Endothelial cell of umbilical vein (primary cell): Measurements from ENCODE around the gene KCTD1. TPM values are rescaled to one million over a fixed set of nuclear protein-coding genes. Genes with fewer than 3 reads are reported as not detected.

Experiments
- BruUV-seq: library from RNA; stranded (reverse); fragments of 400-500 nt; replicated peaks from 2 replicates; lab custom pipeline; 2021; lab: Mats Ljungman, UMichigan
- CTCF ChIA-PET: fragments of 300-600, 350-600 bp; sonication (Branson Sonifier 250); formaldehyde crosslinking; loops from one replicate; lab custom pipeline; 2021; ENCODE audit warnings: antibody characterized with exemption, inconsistent platforms; lab: Charles Lee
- POLR2A ChIA-PET: fragments of 300-600, 350-600 bp; sonication (Branson Sonifier 250); formaldehyde crosslinking; loops from one replicate; lab custom pipeline; 2021; ENCODE audit warnings: antibody characterized with exemption, inconsistent platforms; lab: Charles Lee
- DNase-seq: peaks from one replicate; pipeline ENCODE4 v3.0.0-alpha.2; 2011; ENCODE audit warnings: low read depth, low spot score
- FAIRE-seq: peaks from 2 replicates; lab custom pipeline; 2011; peaks lifted over from hg19 to GRCh38; lab: Jason Lieb, UNC
- H2AFZ ChIP-seq: 2 replicates; pipeline ENCODE4 v1.6.0; 2012; ENCODE audit warnings: low read depth, low read length, control low read depth, inconsistent platforms
- H3K27ac ChIP-seq: 2 replicates; pipeline ENCODE4 v1.5.1; 2011; ENCODE audit warnings: low read depth, mild to moderate bottlenecking, control low read depth, low read length, moderate library complexity; ENCODE audit not compliant: insufficient read depth
- H3K27me3 ChIP-seq, 2 experiments: 2 replicates each; pipeline versions ENCODE4 v1.6.0 to v1.6.1; 2011; ENCODE audit warnings: low read length in 2 of 2, mixed read lengths in 1 of 2; ENCODE audit not compliant: control insufficient read depth in 2 of 2, insufficient read depth in 2 of 2
- H3K36me3 ChIP-seq, 2 experiments: 2 replicates in 1 of 2; 3 replicates in 1 of 2; pipeline ENCODE4 v1.5.1; 2011; ENCODE audit warnings: low read length in 2 of 2, mild to moderate bottlenecking in 1 of 2, moderate library complexity in 1 of 2; ENCODE audit not compliant: control insufficient read depth in 2 of 2, insufficient read depth in 2 of 2; ENCODE audit errors: extremely low read depth in 1 of 2
- H3K4me1 ChIP-seq: 3 replicates; pipeline ENCODE4 v1.5.1; 2011; ENCODE audit warnings: mild to moderate bottlenecking, low read length; ENCODE audit not compliant: control insufficient read depth, insufficient read depth; ENCODE audit errors: extremely low read depth
- H3K4me2 ChIP-seq: 2 replicates; pipeline ENCODE4 v1.6.1; 2011; ENCODE audit warnings: low read length, control low read depth, mixed read lengths; ENCODE audit not compliant: insufficient read depth
- H3K4me3 ChIP-seq, 3 experiments: fragments of 200-600 bp in 1 of 3; sonication (generic), shearing (Covaris generic) in 1 of 3; replicated peaks in 1 of 3; 2 replicates each; pipeline ENCODE4 v1.5.1; 2011 to 2016; ENCODE audit warnings: control low read depth in 3 of 3, low read length in 3 of 3, mild to moderate bottlenecking in 2 of 3, inconsistent platforms in 1 of 3, low read depth in 1 of 3, moderate library complexity in 1 of 3; ENCODE audit not compliant: insufficient read depth in 1 of 3
- H3K79me2 ChIP-seq: 2 replicates; pipeline ENCODE4 v1.6.0; 2012; ENCODE audit warnings: low read length, inconsistent platforms; ENCODE audit not compliant: control insufficient read depth, insufficient read depth
- H3K9ac ChIP-seq: replicated peaks from 2 replicates; pipeline ENCODE3; 2011; ENCODE audit warnings: low read length, control low read depth; ENCODE audit not compliant: insufficient read depth; ENCODE audit errors: extremely low read depth
- H3K9me1 ChIP-seq: replicated peaks from 3 replicates; pipeline ENCODE4 v1.6.0; 2011; ENCODE audit warnings: mild to moderate bottlenecking, low read length; ENCODE audit not compliant: control insufficient read depth, insufficient read depth; ENCODE audit errors: extremely low read depth
- H3K9me3 ChIP-seq: replicated peaks from 2 replicates; pipeline ENCODE4 v1.5.1; 2012; ENCODE audit warnings: low read length, inconsistent platforms; ENCODE audit not compliant: control insufficient read depth, insufficient read depth
- H4K20me1 ChIP-seq: replicated peaks from 2 replicates; pipeline ENCODE3; 2011; ENCODE audit warnings: mild to moderate bottlenecking, low read length; ENCODE audit not compliant: control insufficient read depth, insufficient read depth; ENCODE audit errors: extremely low read depth
- EZH2 ChIP-seq: IDR thresholded peaks from 2 replicates; pipeline ENCODE4 v1.6.1; 2012; ENCODE audit warnings: borderline replicate concordance, low read depth, mild to moderate bottlenecking, moderate library complexity, low read length, inconsistent platforms; ENCODE audit not compliant: severe bottlenecking
- FOS ChIP-seq: IDR thresholded peaks from 2 replicates; pipeline ENCODE4 v1.6.1; 2011; ENCODE audit warnings: mild to moderate bottlenecking, low read length, moderate library complexity, borderline replicate concordance; ENCODE audit not compliant: insufficient read depth
- GATA2 ChIP-seq: IDR thresholded peaks from 2 replicates; pipeline ENCODE4 v1.7.0; 2011; ENCODE audit warnings: low read depth, mild to moderate bottlenecking, moderate library complexity, mixed read lengths, low read length; ENCODE audit not compliant: insufficient read length, insufficient read depth
- JUN ChIP-seq: IDR thresholded peaks from 2 replicates; pipeline ENCODE4 v1.6.1; 2011; ENCODE audit warnings: borderline replicate concordance, low read depth; ENCODE audit not compliant: insufficient read length, insufficient read depth
- MAX ChIP-seq: IDR thresholded peaks from 2 replicates; pipeline ENCODE4 v1.6.1; 2011; ENCODE audit not compliant: insufficient read depth, insufficient read length
- MYC ChIP-seq: IDR thresholded peaks from one replicate; pipeline ENCODE4 v1.6.1; 2011; ENCODE audit warnings: mild to moderate bottlenecking, low read depth, low read length
- POLR2A ChIP-seq: IDR thresholded peaks from 2 replicates; pipeline ENCODE4 v1.6.1; 2012; ENCODE audit warnings: low read depth, mild to moderate bottlenecking, control low read depth, low read length
- POLR2AphosphoS5 ChIP-seq: IDR thresholded peaks from 2 replicates; pipeline ENCODE4 v1.6.1; 2012; ENCODE audit warnings: low read depth, mild to moderate bottlenecking, control low read depth, low read length, moderate library complexity; ENCODE audit not compliant: insufficient read depth
- dilution Hi-C: fragments of 300-500 bp; cut with MboI; formaldehyde crosslinking; loops from one replicate; pipeline ENCODE4 v1.15.0; 2019; ENCODE audit warnings: low sequenced_read_pairs; ENCODE audit not compliant: extremely low pct_ligation_motif_present
- intact Hi-C: fragments of 100-400 bp; cut with micrococcal nuclease; formaldehyde crosslinking; loops from one replicate; pipeline ENCODE4 v1.10.0; 2022
- polyA plus RNA-seq, 4 experiments: library from polyadenylated mRNA; depleted of rRNA in 3 of 4; stranded (reverse) in 3 of 4; unstranded in 1 of 4; fragments of >200 nt; gene quantifications; 2 replicates each; pipeline versions ENCODE4 v1.2.1 to v1.2.3, GENCODE V29; 2011 to 2012; ENCODE audit warnings: missing spikeins in 1 of 4
- total RNA-seq: library from RNA; stranded (reverse); gene quantifications from 2 replicates; pipeline ENCODE4 v1.2.3, GENCODE V29; 2021
- TF ChIP-seq, protein P1 (sequence below), 2 donors: IDR thresholded peaks; 1 replicate in 1 of 2; 2 replicates in 1 of 2; pipeline ENCODE4 v1.5.1; 2011; ENCODE audit warnings: low read length in 2 of 2, mild to moderate bottlenecking in 2 of 2, moderate library complexity in 2 of 2, control low read depth in 1 of 2, inconsistent platforms in 1 of 2, low read depth in 1 of 2; ENCODE audit not compliant: insufficient read depth in 1 of 2; ENCODE audit errors: extremely low read depth in 1 of 2

KCTD1 gene
- total and polyA plus RNA-seq, 2 donors (not counting 3 experiments of a cell fraction or from before 2014, with no cell fraction given), result 6.1 to 12.1 TPM

DNA sequence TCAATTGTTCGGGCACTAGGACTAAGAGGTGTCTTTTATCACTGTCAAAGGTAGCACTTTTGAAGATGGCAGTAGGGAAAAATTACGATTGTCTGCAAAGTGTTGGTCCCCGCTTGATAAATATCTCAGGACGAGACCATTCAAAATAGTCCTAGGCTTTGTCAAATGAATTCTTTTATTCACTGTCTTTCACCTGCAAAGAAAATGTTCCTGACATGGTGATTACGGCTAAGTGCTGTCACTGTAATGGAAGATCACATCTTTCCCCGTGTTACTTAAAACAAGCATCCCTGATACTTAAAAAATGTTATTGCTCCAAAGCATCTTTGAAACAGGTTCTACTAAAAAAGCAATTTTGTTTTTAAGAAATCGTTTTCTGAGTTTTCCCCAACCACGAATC lies 71.7 kb downstream of the KCTD1 start:
- BruUV-seq, result no TSS peak
- Histone ChIP-seq H3K27ac (no peak overlapping the region), H4K20me1 (no peaks in the 10 kb centered on the region), H3K4me2 (no peak overlapping the region), H2AFZ (no peak overlapping the region), H3K9ac (no peak overlapping the region), H3K4me3 (no peak overlapping the region), H3K27me3 (no peaks in the 10 kb centered on the region), H3K79me2 (no peaks in the 10 kb centered on the region), H3K4me1 (peaks cover 31% of the 10 kb centered on the region), H3K9me1 (no peaks in the 10 kb centered on the region), H3K36me3 (no peaks in the 10 kb centered on the region), H3K9me3 (no peaks in the 10 kb centered on the region)
- ChIA-PET POLR2A (no interaction called here), CTCF (no interaction called here)
- no peak for FAIRE-seq
- TF ChIP-seq EZH2, result no peak
- TF ChIP-seq MYC, result no peak
- no peak for TF ChIP-seq POLR2A
- TF ChIP-seq, protein P1, sequence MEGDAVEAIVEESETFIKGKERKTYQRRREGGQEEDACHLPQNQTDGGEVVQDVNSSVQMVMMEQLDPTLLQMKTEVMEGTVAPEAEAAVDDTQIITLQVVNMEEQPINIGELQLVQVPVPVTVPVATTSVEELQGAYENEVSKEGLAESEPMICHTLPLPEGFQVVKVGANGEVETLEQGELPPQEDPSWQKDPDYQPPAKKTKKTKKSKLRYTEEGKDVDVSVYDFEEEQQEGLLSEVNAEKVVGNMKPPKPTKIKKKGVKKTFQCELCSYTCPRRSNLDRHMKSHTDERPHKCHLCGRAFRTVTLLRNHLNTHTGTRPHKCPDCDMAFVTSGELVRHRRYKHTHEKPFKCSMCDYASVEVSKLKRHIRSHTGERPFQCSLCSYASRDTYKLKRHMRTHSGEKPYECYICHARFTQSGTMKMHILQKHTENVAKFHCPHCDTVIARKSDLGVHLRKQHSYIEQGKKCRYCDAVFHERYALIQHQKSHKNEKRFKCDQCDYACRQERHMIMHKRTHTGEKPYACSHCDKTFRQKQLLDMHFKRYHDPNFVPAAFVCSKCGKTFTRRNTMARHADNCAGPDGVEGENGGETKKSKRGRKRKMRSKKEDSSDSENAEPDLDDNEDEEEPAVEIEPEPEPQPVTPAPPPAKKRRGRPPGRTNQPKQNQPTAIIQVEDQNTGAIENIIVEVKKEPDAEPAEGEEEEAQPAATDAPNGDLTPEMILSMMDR (IDR thresholded peaks at IDR 0.05; ENCODE audit: extremely low read depth in 1 of 2, insufficient read depth in 1 of 2, low read depth in 1 of 2, low read length in 2 of 2), result no peak
- no peak for TF ChIP-seq POLR2AphosphoS5
- TF ChIP-seq FOS, result no peak
- no peak for TF ChIP-seq GATA2
- no peak for TF ChIP-seq MAX
- TF ChIP-seq JUN, result no peak
- dilution Hi-C loops, result no loop called here
- no peak for DNase-seq
- intact Hi-C loops, result no loop called here
